Stimulated activated CD8-positive, alpha-beta memory T cell treated with anti-CD3 and anti-CD28 coated beads, Interleukin-7, amount 100 ng/mL, for 4 hours (primary cell): ENCODE results near the gene NR5A1.

Experiments
- DNase-seq, 2 donors: peaks; one replicate each; pipeline ENCODE4 v3.0.0-alpha.2; 2020; ENCODE audit warnings: low read depth in 2 of 2

Gene NR5A1

GRCh38 chr9:124498499-124499146, 8.6 kb downstream of the NR5A1 start:
- no peak for DNase-seq

GRCh38 chr9:124498040-124498439, 9.2 kb downstream of the NR5A1 start:
- no peak for DNase-seq

DNA sequence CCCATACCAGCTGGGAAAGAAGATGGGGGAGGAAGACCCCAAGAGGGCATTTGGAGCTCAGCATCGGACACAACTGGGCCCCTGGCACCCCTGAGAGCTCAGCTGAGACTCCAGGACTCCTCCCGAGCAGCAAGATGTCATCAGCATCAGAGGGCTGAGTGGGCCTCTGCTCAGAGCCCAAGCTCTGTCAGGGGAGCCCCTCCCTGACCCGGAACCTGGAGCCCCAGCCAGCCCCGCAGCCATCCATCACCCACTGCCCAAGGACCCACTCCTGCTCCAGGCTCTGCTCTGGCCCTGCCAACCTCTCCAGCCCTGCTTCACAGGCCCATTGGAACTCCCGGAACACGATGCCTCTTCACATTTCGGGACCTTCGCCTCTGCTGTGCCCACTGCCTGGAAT, 9.8 kb downstream of the NR5A1 start:
- DNase-seq: no peak

- no peak for DNase-seq
Measured at GRCh38 chr9:124496463-124496862, 10.7 kb downstream of the NR5A1 start.

- no peak for DNase-seq
Measured at GRCh38 chr9:124496075-124496449, 11.1 kb downstream of the NR5A1 start.

GRCh38 chr9:124495126-124496074, 11.8 kb downstream of the NR5A1 start:
- no peak for DNase-seq

- no peak for DNase-seq
Measured at GRCh38 chr9:124493794-124494479, 13.3 kb downstream of the NR5A1 start.

- DNase-seq: no peak
Measured at GRCh38 chr9:124493218-124493617, 14.0 kb downstream of the NR5A1 start.

GRCh38 chr9:124492818-124493217, 14.4 kb downstream of the NR5A1 start:
- no peak for DNase-seq

GRCh38 chr9:124491049-124491975, 15.9 kb downstream of the NR5A1 start:
- no peak for DNase-seq

- DNase-seq: no peak
Measured at GRCh38 chr9:124490004-124490403, 17.2 kb downstream of the NR5A1 start.

- no peak for DNase-seq
Measured at GRCh38 chr9:124489222-124489621, 18.0 kb downstream of the NR5A1 start.

GRCh38 chr9:124488641-124489210, 18.5 kb downstream of the NR5A1 start:
- DNase-seq: no peak

GRCh38 chr9:124487260-124488182, 19.7 kb downstream of the NR5A1 start:
- no peak for DNase-seq

DNA sequence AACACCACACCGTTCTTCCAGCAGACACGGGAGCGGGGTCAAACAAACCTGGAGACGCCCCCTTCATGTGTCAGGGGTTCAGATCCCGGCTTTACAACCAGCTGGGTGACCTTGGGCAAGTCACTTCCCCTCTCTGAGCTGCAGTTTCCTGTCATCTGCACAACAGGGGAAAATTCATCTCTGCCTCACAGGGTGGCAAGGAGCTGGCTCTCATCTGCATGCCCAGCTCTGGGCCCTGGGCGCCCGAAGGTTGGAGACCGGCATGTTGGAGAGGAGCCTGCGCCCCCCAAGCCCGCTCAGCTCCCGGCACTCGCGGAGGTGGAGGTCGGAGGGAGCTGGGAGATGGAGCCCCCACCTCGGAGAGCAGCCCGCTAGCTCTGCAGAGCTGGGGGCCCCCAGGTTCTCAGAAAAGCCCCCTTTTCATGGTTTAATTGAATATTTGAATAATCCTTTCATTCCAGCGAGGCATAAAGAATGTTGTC, 20.4 kb downstream of the NR5A1 start:
- no peak for DNase-seq

DNA sequence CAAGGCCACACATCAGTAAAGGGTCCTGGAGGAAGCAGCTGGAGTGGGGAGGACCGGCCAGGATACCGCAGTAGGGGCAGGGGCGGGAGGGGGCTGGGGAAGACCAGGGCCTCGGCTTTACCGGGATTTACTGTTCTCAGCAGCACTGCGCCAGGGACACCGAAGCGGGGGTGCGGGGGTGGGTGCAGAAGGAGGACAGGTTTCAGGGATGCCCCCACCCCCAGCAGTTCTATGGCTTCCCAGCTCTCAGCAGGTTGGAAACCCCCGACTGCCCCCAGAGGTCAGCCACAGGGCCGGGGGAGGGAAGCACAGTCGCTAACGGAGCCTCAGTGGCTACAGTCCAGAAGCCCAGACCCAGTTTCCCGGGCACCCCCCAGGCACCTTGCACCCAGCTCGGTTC, 21.3 kb downstream of the NR5A1 start:
- no peak for DNase-seq

DNA sequence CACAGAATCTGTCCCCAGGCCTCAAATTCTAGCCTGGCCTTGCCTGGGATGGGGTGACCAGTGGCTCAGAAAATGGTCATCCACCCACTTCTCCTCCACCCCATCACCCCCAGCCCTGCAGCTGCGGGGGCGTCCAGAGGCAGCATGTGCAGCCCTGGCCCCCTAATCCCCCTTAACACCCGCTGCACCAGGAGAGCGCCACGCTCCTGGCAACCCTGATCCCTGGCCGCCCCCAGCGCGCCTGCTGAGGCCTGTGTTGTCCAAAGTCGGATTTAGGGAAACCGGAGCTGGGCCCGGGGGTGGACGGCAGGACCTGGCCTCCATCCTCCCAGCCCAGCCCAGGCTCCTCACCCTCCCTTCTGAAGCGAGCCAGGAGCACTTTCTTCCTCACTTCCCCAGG, 22.0 kb downstream of the NR5A1 start:
- DNase-seq: no peak

DNA sequence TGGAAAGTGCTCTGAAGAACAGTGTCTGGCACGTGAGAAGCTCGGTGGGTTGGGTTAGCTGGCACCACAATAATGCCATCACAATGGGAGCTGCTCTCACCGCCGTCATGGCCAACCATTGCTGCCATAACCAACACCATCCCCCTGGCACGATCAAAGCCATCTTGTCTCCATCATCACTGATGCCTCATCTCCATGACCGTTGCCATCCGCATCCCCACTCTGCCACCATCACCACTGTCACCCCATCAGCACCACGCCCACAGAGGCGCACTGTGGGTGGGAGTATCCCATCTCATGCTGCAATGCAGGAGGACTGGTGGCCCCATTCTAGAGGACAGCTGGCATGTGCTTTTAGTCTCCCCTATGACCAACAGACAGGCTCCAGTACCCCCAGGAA, 23.7 kb downstream of the NR5A1 start:
- DNase-seq: no peak

- DNase-seq: no peak
Measured at GRCh38 chr9:124482431-124483031, 24.7 kb downstream of the NR5A1 start.
